MM.1S (cell line): ENCODE results near the gene MYH3.

ENCODE experiments used
- DNase-seq: peaks from one replicate; pipeline ENCODE4 v3.0.0-alpha.2; 2015
- H2AFZ ChIP-seq: fragments of 300-600 bp; sonication (generic); 2 replicates; pipeline ENCODE4 v1.6.0; 2016; ENCODE audit warnings: antibody characterized with exemption, low read length
- H3F3A ChIP-seq: fragments of 300-600 bp; sonication (generic); 2 replicates; pipeline ENCODE4 v1.6.1; 2016; ENCODE audit warnings: mild to moderate bottlenecking, antibody characterized with exemption, low read length, moderate library complexity, mixed read lengths; ENCODE audit not compliant: insufficient read depth
- H3K27ac ChIP-seq: fragments of 300-600 bp; sonication (generic); 2 replicates; pipeline ENCODE4 v1.5.1; 2016; ENCODE audit warnings: mild to moderate bottlenecking, low read length
- H3K27me3 ChIP-seq: fragments of 300-600 bp; sonication (generic); replicated peaks from 2 replicates; pipeline ENCODE4 v1.6.0; 2016; ENCODE audit warnings: low read length; ENCODE audit not compliant: insufficient read depth
- H3K36me3 ChIP-seq: fragments of 300-600 bp; sonication (generic); replicated peaks from 2 replicates; pipeline ENCODE4 v1.6.1; 2016; ENCODE audit warnings: mild to moderate bottlenecking, low read length, mixed read lengths; ENCODE audit not compliant: insufficient read depth
- H3K4me1 ChIP-seq: fragments of 300-600 bp; sonication (generic); 2 replicates; pipeline ENCODE4 v1.6.1; 2016; ENCODE audit warnings: low read length, mixed read lengths
- H3K4me2 ChIP-seq: fragments of 300-600 bp; sonication (generic); 2 replicates; pipeline ENCODE4 v1.6.0; 2016; ENCODE audit warnings: low read depth, low read length
- H3K4me3 ChIP-seq: fragments of 300-600 bp; sonication (generic); 2 replicates; pipeline ENCODE4 v1.5.1; 2016; ENCODE audit warnings: low read length, mixed read lengths
- H3K79me2 ChIP-seq: fragments of 300-600 bp; sonication (generic); 2 replicates; pipeline ENCODE4 v1.6.1; 2016; ENCODE audit warnings: mixed run types, low read length, mixed read lengths
- H3K9ac ChIP-seq: fragments of 300-600 bp; sonication (generic); 2 replicates; pipeline ENCODE4 v1.6.1; 2016; ENCODE audit warnings: low read length, mixed read lengths
- H3K9me2 ChIP-seq: fragments of 300-600 bp; sonication (generic); replicated peaks from 2 replicates; pipeline ENCODE4 v1.6.1; 2016; ENCODE audit warnings: mild to moderate bottlenecking, low read length, mixed read lengths; ENCODE audit not compliant: insufficient read depth
- H3K9me3 ChIP-seq: fragments of 300-600 bp; sonication (generic); replicated peaks from 2 replicates; pipeline ENCODE4 v1.6.1; 2016; ENCODE audit warnings: mild to moderate bottlenecking, low read length, mixed read lengths; ENCODE audit not compliant: insufficient read depth
- H4K20me1 ChIP-seq: fragments of 300-600 bp; sonication (generic); 2 replicates; pipeline ENCODE4 v1.6.1; 2016; ENCODE audit warnings: mild to moderate bottlenecking, low read length, moderate library complexity, mixed read lengths; ENCODE audit not compliant: insufficient read depth
- EZH2 ChIP-seq: fragments of 300-600 bp; sonication (generic); optimal IDR thresholded peaks from 2 replicates; pipeline ENCODE3; 2017; ENCODE audit warnings: low read depth, mild to moderate bottlenecking, antibody characterized with exemption, low read length, mixed read lengths
- EZH2phosphoT487 ChIP-seq: fragments of 300-600 bp; sonication (generic); IDR thresholded peaks from 2 replicates; pipeline ENCODE4 v1.6.1; 2018; ENCODE audit warnings: antibody characterized with exemption, low read length
- TF ChIP-seq, protein P1 (sequence below): fragments of 300-600 bp; sonication (generic); IDR thresholded peaks from 2 replicates; pipeline ENCODE4 v1.5.1; 2016; ENCODE audit warnings: antibody characterized with exemption, low read length, mixed read lengths

Gene MYH3

DNA sequence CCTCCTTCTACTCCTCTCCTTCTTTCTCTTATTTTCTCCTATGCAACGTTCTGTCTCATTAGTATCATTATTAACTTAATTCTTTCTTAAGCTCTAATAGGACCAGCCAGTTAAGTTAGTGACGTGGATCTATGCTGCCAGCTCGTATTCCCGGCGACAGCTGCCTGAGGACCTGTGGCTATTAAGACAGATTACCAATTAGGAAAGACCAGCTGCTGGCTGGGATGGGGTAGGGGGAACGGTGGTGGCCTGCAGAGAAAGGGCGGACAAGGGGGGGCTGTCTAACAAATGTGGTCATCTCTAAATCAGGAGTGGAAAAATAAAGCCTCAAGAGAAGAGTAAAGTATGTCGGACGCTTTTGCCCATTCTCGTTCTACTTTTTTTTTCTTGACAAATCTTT, 770 bp upstream of the MYH3 start:
- no peak overlapping the region for H3K4me3 ChIP-seq
- DNase-seq, result no peak
- H3K9me2 ChIP-seq, result no peaks in the 10 kb centered on the region
- no peak overlapping the region for H3K27ac ChIP-seq
- H3K36me3 ChIP-seq, result no peaks in the 10 kb centered on the region
- H3K79me2 ChIP-seq, result no peaks in the 10 kb centered on the region
- H3K9me3 ChIP-seq, result no peaks in the 10 kb centered on the region
- no peak overlapping the region for H3K4me2 ChIP-seq
- H4K20me1 ChIP-seq, result no peaks in the 10 kb centered on the region
- H3F3A ChIP-seq, result no peaks in the 10 kb centered on the region
- H3K27me3 ChIP-seq, result no peaks in the 10 kb centered on the region
- no peaks in the 10 kb centered on the region for H3K4me1 ChIP-seq
- no peak overlapping the region for H2AFZ ChIP-seq
- no peak overlapping the region for H3K9ac ChIP-seq
- TF ChIP-seq EZH2, result no peak
- TF ChIP-seq EZH2phosphoT487, result no peak
- TF ChIP-seq, protein P1, sequence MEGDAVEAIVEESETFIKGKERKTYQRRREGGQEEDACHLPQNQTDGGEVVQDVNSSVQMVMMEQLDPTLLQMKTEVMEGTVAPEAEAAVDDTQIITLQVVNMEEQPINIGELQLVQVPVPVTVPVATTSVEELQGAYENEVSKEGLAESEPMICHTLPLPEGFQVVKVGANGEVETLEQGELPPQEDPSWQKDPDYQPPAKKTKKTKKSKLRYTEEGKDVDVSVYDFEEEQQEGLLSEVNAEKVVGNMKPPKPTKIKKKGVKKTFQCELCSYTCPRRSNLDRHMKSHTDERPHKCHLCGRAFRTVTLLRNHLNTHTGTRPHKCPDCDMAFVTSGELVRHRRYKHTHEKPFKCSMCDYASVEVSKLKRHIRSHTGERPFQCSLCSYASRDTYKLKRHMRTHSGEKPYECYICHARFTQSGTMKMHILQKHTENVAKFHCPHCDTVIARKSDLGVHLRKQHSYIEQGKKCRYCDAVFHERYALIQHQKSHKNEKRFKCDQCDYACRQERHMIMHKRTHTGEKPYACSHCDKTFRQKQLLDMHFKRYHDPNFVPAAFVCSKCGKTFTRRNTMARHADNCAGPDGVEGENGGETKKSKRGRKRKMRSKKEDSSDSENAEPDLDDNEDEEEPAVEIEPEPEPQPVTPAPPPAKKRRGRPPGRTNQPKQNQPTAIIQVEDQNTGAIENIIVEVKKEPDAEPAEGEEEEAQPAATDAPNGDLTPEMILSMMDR, result no peak

DNA sequence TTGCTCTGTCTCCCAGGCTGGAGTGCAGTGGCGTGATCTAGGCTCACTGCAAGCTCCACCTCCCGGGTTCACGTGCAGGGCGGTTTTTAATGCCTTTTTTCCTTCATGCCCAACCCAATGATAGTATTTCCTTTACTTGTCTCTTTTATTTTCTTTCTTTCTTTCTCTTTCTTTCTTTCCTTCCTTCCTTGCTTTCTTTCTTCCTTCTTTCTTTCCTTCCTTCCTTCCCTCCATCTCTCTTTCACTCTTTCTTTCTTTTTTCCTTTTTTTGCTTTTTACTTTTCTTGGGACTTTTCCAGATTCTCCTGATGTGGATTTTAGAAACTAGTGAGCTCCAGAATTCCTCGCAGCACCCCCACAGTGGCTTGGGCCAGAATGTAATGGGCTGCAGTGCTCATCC, 3.1 kb downstream of the MYH3 start:
- H3K27me3 ChIP-seq, result no peaks in the 10 kb centered on the region
- H3K9ac ChIP-seq, result no peak overlapping the region
- H3K4me1 ChIP-seq, result no peaks in the 10 kb centered on the region
- no peak for TF ChIP-seq EZH2
- no peak for TF ChIP-seq EZH2phosphoT487
- TF ChIP-seq, protein P1, result no peak
- no peak overlapping the region for H2AFZ ChIP-seq
- no peaks in the 10 kb centered on the region for H3F3A ChIP-seq
- no peak overlapping the region for H3K4me3 ChIP-seq
- H3K27ac ChIP-seq, result no peak overlapping the region
- H3K9me2 ChIP-seq, result no peaks in the 10 kb centered on the region
- DNase-seq, result no peak
- H3K79me2 ChIP-seq, result no peaks in the 10 kb centered on the region
- no peaks in the 10 kb centered on the region for H3K36me3 ChIP-seq
- no peak overlapping the region for H3K4me2 ChIP-seq
- no peaks in the 10 kb centered on the region for H3K9me3 ChIP-seq
- no peaks in the 10 kb centered on the region for H4K20me1 ChIP-seq

DNA sequence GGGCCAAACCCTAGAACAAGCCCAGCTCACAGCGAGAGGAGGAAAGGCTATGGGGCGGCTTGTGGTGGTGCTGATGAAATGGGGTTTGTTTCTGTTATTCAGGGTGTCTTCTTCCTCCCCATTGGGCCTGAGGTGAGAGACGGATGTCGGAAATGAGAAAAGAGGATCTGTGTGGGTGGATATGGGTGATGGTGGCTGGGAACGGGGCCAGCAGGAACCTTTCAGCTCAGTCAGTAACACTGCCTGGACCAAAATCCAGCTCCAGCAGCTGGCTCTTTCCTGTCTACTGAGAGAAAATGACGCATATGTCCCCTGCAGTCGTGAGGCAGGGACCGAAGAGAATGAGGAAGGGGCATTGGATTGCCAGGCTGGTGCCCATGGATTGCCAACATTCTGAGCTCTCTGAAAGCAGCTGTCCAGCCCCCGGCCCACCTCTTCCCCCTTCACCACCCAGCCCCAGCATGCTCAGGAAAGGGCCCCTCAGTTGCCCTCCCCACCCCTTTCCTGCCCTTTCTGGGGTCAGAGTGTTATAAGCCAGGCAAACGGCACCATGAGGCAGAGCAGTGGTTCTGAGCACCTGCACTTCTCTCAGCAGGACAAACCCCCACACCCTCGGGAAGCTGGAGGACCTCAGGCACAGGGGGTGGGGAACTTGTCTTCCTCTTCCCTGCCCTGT, 4.0 kb downstream of the MYH3 start:
- H3K9me3 ChIP-seq, result no peaks in the 10 kb centered on the region
- DNase-seq, result no peak
- H3K9me2 ChIP-seq, result no peaks in the 10 kb centered on the region
- no peaks in the 10 kb centered on the region for H3F3A ChIP-seq
- no peaks in the 10 kb centered on the region for H3K4me1 ChIP-seq
- no peak overlapping the region for H2AFZ ChIP-seq
- TF ChIP-seq EZH2, result no peak
- TF ChIP-seq, protein P1, result no peak
- no peak for TF ChIP-seq EZH2phosphoT487
- H3K9ac ChIP-seq, result no peak overlapping the region
- no peak overlapping the region for H3K4me3 ChIP-seq
- no peaks in the 10 kb centered on the region for H4K20me1 ChIP-seq
- no peaks in the 10 kb centered on the region for H3K36me3 ChIP-seq
- H3K27me3 ChIP-seq, result no peaks in the 10 kb centered on the region
- H3K27ac ChIP-seq, result no peak overlapping the region
- no peak overlapping the region for H3K4me2 ChIP-seq
- no peaks in the 10 kb centered on the region for H3K79me2 ChIP-seq
